SK-N-SH (cell line): ENCODE measurements around the gene MTA3. TPM values are rescaled to one million over a fixed set of nuclear protein-coding genes. Genes with fewer than 3 reads are reported as not detected.

ENCODE experiments used
- CTCF ChIA-PET: fragments of 300-600, 350-600 bp; formaldehyde crosslinking; extraction: SDS; loops from one replicate; lab custom pipeline; 2021; lab: Yijun Ruan, JAX
- POLR2A ChIA-PET: fragments of 350-600 bp; sonication (Branson Sonifier 250); formaldehyde crosslinking; extraction: SDS; loops from one replicate; lab custom pipeline; 2020; ENCODE audit warnings: antibody characterized with exemption, inconsistent platforms; lab: Yijun Ruan, JAX
- DNase-seq: peaks from one replicate; pipeline ENCODE4 v3.0.0; 2012
- H2AFZ ChIP-seq: fragments of 200-600 bp; sonication (generic); 2 replicates; pipeline ENCODE4 v1.8.1; 2016; ENCODE audit warnings: antibody characterized with exemption, mild to moderate bottlenecking, low read depth
- H3F3A ChIP-seq: fragments of 200-600 bp; sonication (generic); replicated peaks from 2 replicates; pipeline ENCODE3; 2016; ENCODE audit warnings: antibody characterized with exemption, mild to moderate bottlenecking; ENCODE audit not compliant: insufficient read depth
- H3K27ac ChIP-seq, 2 experiments: fragments of 200-500 bp in 1 of 2; fragments of 200-600 bp in 1 of 2; sonication (Bioruptor generic) in 1 of 2; sonication (generic), shearing (Covaris generic) in 1 of 2; 2 replicates each; pipeline versions ENCODE4 v1.5.1 to v1.6.1; 2014 to 2016; ENCODE audit warnings: low read depth in 2 of 2, inconsistent platforms in 1 of 2, low read length in 1 of 2, mild to moderate bottlenecking in 1 of 2, mixed read lengths in 1 of 2
- H3K27me3 ChIP-seq: fragments of 200-600 bp; sonication (generic), shearing (Covaris generic); 2 replicates; pipeline ENCODE4 v1.6.1; 2016; ENCODE audit warnings: mixed run types; ENCODE audit not compliant: insufficient read depth
- H3K36me3 ChIP-seq, 2 experiments: fragments of 200-500 bp in 1 of 2; fragments of 200-600 bp in 1 of 2; sonication (Bioruptor generic) in 1 of 2; sonication (generic) in 1 of 2; replicated peaks in 1 of 2; 2 replicates each; pipeline versions ENCODE3 to v1.5.1; 2014 to 2016; ENCODE audit warnings: low read length in 1 of 2, mild to moderate bottlenecking in 1 of 2; ENCODE audit not compliant: insufficient read depth in 2 of 2, control insufficient read depth in 1 of 2
- H3K4me1 ChIP-seq, 2 experiments: fragments of 200-500 bp in 1 of 2; fragments of 200-600 bp in 1 of 2; sonication (Bioruptor generic) in 1 of 2; sonication (generic), shearing (Covaris generic) in 1 of 2; 2 replicates each; pipeline versions ENCODE4 v1.5.1 to v1.6.1; 2014 to 2016; ENCODE audit warnings: low read depth in 1 of 2, low read length in 1 of 2, mixed run types in 1 of 2; ENCODE audit not compliant: insufficient read depth in 2 of 2, control insufficient read depth in 1 of 2
- H3K4me2 ChIP-seq: fragments of 200-600 bp; sonication (generic), shearing (Covaris generic); 2 replicates; pipeline ENCODE4 v1.6.1; 2017; ENCODE audit warnings: mixed run types
- H3K4me3 ChIP-seq, 2 experiments: fragments of 200-500 bp in 1 of 2; fragments of 200-600 bp in 1 of 2; sonication (Bioruptor generic) in 1 of 2; sonication (generic), shearing (Covaris generic) in 1 of 2; 2 replicates each; pipeline versions ENCODE4 v1.5.1 to v1.8.1; 2014 to 2016; ENCODE audit warnings: low read depth in 2 of 2, inconsistent platforms in 1 of 2, low read length in 1 of 2, mild to moderate bottlenecking in 1 of 2, mixed read lengths in 1 of 2, moderate library complexity in 1 of 2
- H3K79me2 ChIP-seq: fragments of 200-600 bp; sonication (generic); 2 replicates; pipeline ENCODE4 v1.8.1; 2017; ENCODE audit warnings: mild to moderate bottlenecking; ENCODE audit not compliant: insufficient read depth
- H3K9ac ChIP-seq: fragments of 200-600 bp; sonication (generic); 2 replicates; pipeline ENCODE4 v1.6.1; 2017; ENCODE audit warnings: mixed run types
- H3K9me2 ChIP-seq: fragments of 200-600 bp; sonication (generic); 2 replicates; pipeline ENCODE4 v1.6.1; 2017; ENCODE audit warnings: mixed run types
- H3K9me3 ChIP-seq: fragments of 200-600 bp; sonication (generic); 2 replicates; pipeline ENCODE4 v1.6.1; 2017; ENCODE audit warnings: mixed run types, mild to moderate bottlenecking, moderate library complexity
- H4K20me1 ChIP-seq: fragments of 200-600 bp; sonication (generic); 2 replicates; pipeline ENCODE4 v1.6.1; 2017; ENCODE audit warnings: mild to moderate bottlenecking, mixed run types; ENCODE audit not compliant: insufficient read depth
- CHD2 ChIP-seq: fragments of 150-350 bp; IDR thresholded peaks from 2 replicates; pipeline ENCODE4 v1.6.1; 2018; ENCODE audit warnings: low read length; ENCODE audit not compliant: partially characterized antibody
- EP300 ChIP-seq, 2 experiments: IDR thresholded peaks; 2 replicates each; pipeline versions ENCODE4 v1.4.0 to v1.6.1; 2012; ENCODE audit warnings: borderline replicate concordance in 1 of 2, low read depth in 1 of 2, low read length in 1 of 2
- FOSL2 ChIP-seq: IDR thresholded peaks from 2 replicates; pipeline ENCODE4 v1.4.0; 2012; ENCODE audit warnings: low read depth, mild to moderate bottlenecking, moderate library complexity, borderline replicate concordance
- FOXJ3 ChIP-seq: sonication (generic); formaldehyde crosslinking; IDR thresholded peaks from 2 replicates; pipeline ENCODE4 v1.5.1; 2020; ENCODE audit warnings: mild to moderate bottlenecking, missing genetic modification reagents
- NRF1 ChIP-seq: IDR thresholded peaks from 2 replicates; pipeline ENCODE4 v1.6.1; 2012; ENCODE audit warnings: low read depth, mild to moderate bottlenecking, low read length
- RCOR1 ChIP-seq: fragments of 150-350 bp; IDR thresholded peaks from 2 replicates; pipeline ENCODE4 v1.6.1; 2017; ENCODE audit warnings: antibody characterized with exemption, low read length
- RFX5 ChIP-seq: IDR thresholded peaks from 2 replicates; pipeline ENCODE4 v1.6.1; 2012; ENCODE audit warnings: mild to moderate bottlenecking, improper control_type of control experiment, low read length
- RXRA ChIP-seq: IDR thresholded peaks from 2 replicates; pipeline ENCODE4 v1.4.0; 2012; ENCODE audit warnings: low read depth, mild to moderate bottlenecking, borderline replicate concordance
- SIN3A ChIP-seq: IDR thresholded peaks from 2 replicates; pipeline ENCODE4 v1.6.1; 2012; ENCODE audit warnings: low read depth, mild to moderate bottlenecking, low read length, moderate library complexity, borderline replicate concordance
- TCF12 ChIP-seq: IDR thresholded peaks from 2 replicates; pipeline ENCODE4 v1.4.0; 2012
- USF1 ChIP-seq: IDR thresholded peaks from 2 replicates; pipeline ENCODE4 v1.4.0; 2012; ENCODE audit warnings: low read depth, borderline replicate concordance
- WGBS: methylation state at CpG from one replicate; pipeline ENCODE4 v1.1.6; 2017; ENCODE audit warnings: low lambda C conversion rate; 5-methylcytosine and 5-hydroxymethylcytosine counted together
- polyA plus RNA-seq, 3 experiments: library from polyadenylated mRNA; depleted of rRNA; stranded (reverse); fragments of >200 nt; gene quantifications; 2 replicates each; pipeline ENCODE4 v1.2.3, GENCODE V29; 2012
- TF ChIP-seq, protein P1 (sequence below): IDR thresholded peaks from 2 replicates; pipeline ENCODE4 v1.4.0; 2012; ENCODE audit warnings: low read depth
- TF ChIP-seq, protein P2 (sequence below): IDR thresholded peaks from 2 replicates; pipeline ENCODE4 v1.6.1; 2012; ENCODE audit warnings: mild to moderate bottlenecking, low read depth, low read length, moderate library complexity

MTA3 gene
- polyA plus RNA-seq, 1 of the 3 experiments (the other 2 are of a cell fraction) = 30.8 TPM

- Histone ChIP-seq H4K20me1 (no peaks in the 10 kb centered on the region), H3K9me2 (no peaks in the 10 kb centered on the region)
- CTCF ChIA-PET = interaction anchor here (1.1 to 3.5 kb wide), 3 partner anchors 11 to 29 kb away, joined by 3 to 34 read pairs (median 19); no protein-coding TSS in a partner anchor
These were observed 200.3 kb downstream of the MTA3 start for GRCh38 chr2:42768706-42769256.

GRCh38 chr2:42769583-42770287 is 201.3 kb downstream of the MTA3 start:
- H3F3A ChIP-seq = no peaks in the 10 kb centered on the region
- no peak overlapping the region for H3K4me3 ChIP-seq
- H3K9me3 ChIP-seq = no peaks in the 10 kb centered on the region
- no peaks in the 10 kb centered on the region for H3K9me2 ChIP-seq
- H3K27me3 ChIP-seq = no peaks in the 10 kb centered on the region
- no peaks in the 10 kb centered on the region for H3K36me3 ChIP-seq
- ChIA-PET CTCF (interaction anchor here (0.6 to 3.5 kb wide), 8 partner anchors 12 to 276 kb away, joined by 3 to 34 read pairs (median 4); partner anchors contain the start of gene KCNG3), POLR2A (no interaction called here)
- no peak overlapping the region for H2AFZ ChIP-seq
- no peak overlapping the region; a peak in 1 of 4 replicates for H3K27ac ChIP-seq
- no peak overlapping the region for H3K9ac ChIP-seq
- no peak overlapping the region for H3K4me2 ChIP-seq
- no peak for DNase-seq
- WGBS = 91% methylated on average over 8 of the region's 10 CpGs
- no peaks in the 10 kb centered on the region for H4K20me1 ChIP-seq
- no peak for TF ChIP-seq USF1
- TF ChIP-seq TCF12 = no peak
- TF ChIP-seq, protein P1, sequence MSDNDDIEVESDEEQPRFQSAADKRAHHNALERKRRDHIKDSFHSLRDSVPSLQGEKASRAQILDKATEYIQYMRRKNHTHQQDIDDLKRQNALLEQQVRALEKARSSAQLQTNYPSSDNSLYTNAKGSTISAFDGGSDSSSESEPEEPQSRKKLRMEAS = no peak
- TF ChIP-seq SIN3A = no peak
- no peak for TF ChIP-seq RCOR1
- TF ChIP-seq FOSL2 = no peak
- TF ChIP-seq, protein P2, sequence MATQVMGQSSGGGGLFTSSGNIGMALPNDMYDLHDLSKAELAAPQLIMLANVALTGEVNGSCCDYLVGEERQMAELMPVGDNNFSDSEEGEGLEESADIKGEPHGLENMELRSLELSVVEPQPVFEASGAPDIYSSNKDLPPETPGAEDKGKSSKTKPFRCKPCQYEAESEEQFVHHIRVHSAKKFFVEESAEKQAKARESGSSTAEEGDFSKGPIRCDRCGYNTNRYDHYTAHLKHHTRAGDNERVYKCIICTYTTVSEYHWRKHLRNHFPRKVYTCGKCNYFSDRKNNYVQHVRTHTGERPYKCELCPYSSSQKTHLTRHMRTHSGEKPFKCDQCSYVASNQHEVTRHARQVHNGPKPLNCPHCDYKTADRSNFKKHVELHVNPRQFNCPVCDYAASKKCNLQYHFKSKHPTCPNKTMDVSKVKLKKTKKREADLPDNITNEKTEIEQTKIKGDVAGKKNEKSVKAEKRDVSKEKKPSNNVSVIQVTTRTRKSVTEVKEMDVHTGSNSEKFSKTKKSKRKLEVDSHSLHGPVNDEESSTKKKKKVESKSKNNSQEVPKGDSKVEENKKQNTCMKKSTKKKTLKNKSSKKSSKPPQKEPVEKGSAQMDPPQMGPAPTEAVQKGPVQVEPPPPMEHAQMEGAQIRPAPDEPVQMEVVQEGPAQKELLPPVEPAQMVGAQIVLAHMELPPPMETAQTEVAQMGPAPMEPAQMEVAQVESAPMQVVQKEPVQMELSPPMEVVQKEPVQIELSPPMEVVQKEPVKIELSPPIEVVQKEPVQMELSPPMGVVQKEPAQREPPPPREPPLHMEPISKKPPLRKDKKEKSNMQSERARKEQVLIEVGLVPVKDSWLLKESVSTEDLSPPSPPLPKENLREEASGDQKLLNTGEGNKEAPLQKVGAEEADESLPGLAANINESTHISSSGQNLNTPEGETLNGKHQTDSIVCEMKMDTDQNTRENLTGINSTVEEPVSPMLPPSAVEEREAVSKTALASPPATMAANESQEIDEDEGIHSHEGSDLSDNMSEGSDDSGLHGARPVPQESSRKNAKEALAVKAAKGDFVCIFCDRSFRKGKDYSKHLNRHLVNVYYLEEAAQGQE = no peak
- no peak for TF ChIP-seq RXRA
- TF ChIP-seq NRF1 = no peak
- no peak for TF ChIP-seq EP300 (IDR thresholded peaks at IDR 0.05; ENCODE audit: borderline replicate concordance in 1 of 2, low read depth in 1 of 2, low read length in 1 of 2)
- TF ChIP-seq CHD2 = no peak
- no peak for TF ChIP-seq FOXJ3 (CRISPR knock-in tag)
- H3K4me1 ChIP-seq = peaks cover 0 to 21% of the 10 kb centered on the region in 2 experiments; a peak in 1 of 4 replicates
- H3K79me2 ChIP-seq = no peaks in the 10 kb centered on the region

More at GRCh38 chr2:42768706-42769256, 200.3 kb downstream of the MTA3 start:
- no peak overlapping the region for H2AFZ ChIP-seq
- no peak overlapping the region for H3K9ac ChIP-seq
- no peak overlapping the region for H3K4me3 ChIP-seq
- 83% methylated on average over 3 of the region's 3 CpGs for whole genome bisulfite sequencing
- H3K27ac ChIP-seq = no peak overlapping the region
- no peaks in the 10 kb centered on the region for H3K79me2 ChIP-seq
- H3K27me3 ChIP-seq = no peaks in the 10 kb centered on the region
- H3K36me3 ChIP-seq = no peaks in the 10 kb centered on the region
- no peak overlapping the region for H3K4me2 ChIP-seq
- H3K9me3 ChIP-seq = no peaks in the 10 kb centered on the region
- peak; percentile 37 for DNase-seq
- TF ChIP-seq RCOR1 (no peak), FOSL2 (no peak), EP300 (IDR thresholded peaks at IDR 0.05; ENCODE audit: borderline replicate concordance in 1 of 2, low read depth in 1 of 2, low read length in 1 of 2) (no peak), RFX5 (no peak)
- H3K4me1 ChIP-seq = peaks cover 0 to 21% of the 10 kb centered on the region in 2 experiments; a peak in 1 of 4 replicates
- H3F3A ChIP-seq = no peaks in the 10 kb centered on the region
- POLR2A ChIA-PET = interaction anchor here (1.0 kb wide), 1 partner anchor 18 kb away, joined by 3 read pairs; no protein-coding TSS in a partner anchor
